ENCODE measurements around the gene NFE2L3.

The NFE2L3 gene

GRCh38 chr7:26198781-26199169 is 46.8 kb downstream of the NFE2L3 start:
- no peak for DNase-seq

GRCh38 chr7:26199301-26200037 is 47.5 kb downstream of the NFE2L3 start:
- DNase-seq = no peak

- DNase-seq = peak; percentile 96
Measured at GRCh38 chr7:26200038-26200443, 48.0 kb downstream of the NFE2L3 start.

GRCh38 chr7:26200444-26201246 is 48.6 kb downstream of the NFE2L3 start, which contains the start of gene HNRNPA2B1:
TSS of gene HNRNPA2B1 (minus strand) at chr7:26200746. CDS start at chr7:26200577, 169 bp downstream.
- DNase-seq = peak; percentile 99

- peak; percentile 98 for DNase-seq
Measured at GRCh38 chr7:26201247-26202018, 49.4 kb downstream of the NFE2L3 start, which contains the start of gene CBX3. TSS of gene CBX3 (plus strand) at chr7:26201745. CDS start at chr7:26202999, 1,254 bp downstream.

- DNase-seq = peak; percentile 71
Measured at GRCh38 chr7:26202019-26202990, 50.3 kb downstream of the NFE2L3 start.

- no peak for DNase-seq
Measured at GRCh38 chr7:26203016-26203415, 51.0 kb downstream of the NFE2L3 start.

- DNase-seq = no peak
Measured at GRCh38 chr7:26208040-26208439, 56.0 kb downstream of the NFE2L3 start.

- no peak for DNase-seq
Measured at GRCh38 chr7:26212921-26213718, 61.1 kb downstream of the NFE2L3 start.

- DNase-seq = no peak
Measured at GRCh38 chr7:26213807-26214515, 62.0 kb downstream of the NFE2L3 start.

GRCh38 chr7:26216049-26216448 is 64.1 kb downstream of the NFE2L3 start:
- DNase-seq = no peak

GRCh38 chr7:26224359-26224758 is 72.4 kb downstream of the NFE2L3 start:
- no peak for DNase-seq

GRCh38 chr7:26227987-26228386 is 76.0 kb downstream of the NFE2L3 start:
- DNase-seq = no peak

- DNase-seq = no peak
Measured at GRCh38 chr7:26233902-26234511, 82.0 kb downstream of the NFE2L3 start.

Measured in right kidney (tissue), 1 donor.